GM19240 (cell line): Measurements from ENCODE around the gene CLDN5.

Source experiments
- DNase-seq: peaks from one replicate; pipeline ENCODE4 v3.0.0; 2011; ENCODE audit warnings: low spot score; ENCODE audit not compliant: insufficient read length

Gene CLDN5

DNA sequence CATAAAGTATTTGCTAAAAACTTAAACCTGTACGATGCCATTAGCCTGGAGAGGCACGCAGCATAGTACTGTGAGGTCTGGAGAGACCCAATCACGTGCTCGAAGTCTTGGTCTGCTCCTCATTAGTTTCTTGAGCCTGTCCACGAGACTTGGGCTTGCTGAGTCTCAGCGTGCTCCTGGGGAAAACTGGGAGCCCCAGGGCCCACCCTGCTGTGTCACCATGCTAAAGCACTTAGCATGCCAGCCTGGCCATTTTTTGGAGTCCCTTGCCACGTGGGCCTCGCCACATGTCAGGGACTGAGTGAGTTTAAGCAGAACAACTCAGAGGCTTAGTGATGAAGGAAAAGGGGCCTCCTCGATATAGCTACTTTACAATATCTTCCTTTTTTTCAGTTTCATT, 41.9 kb downstream of the CLDN5 start:
- no peak for DNase-seq

DNA sequence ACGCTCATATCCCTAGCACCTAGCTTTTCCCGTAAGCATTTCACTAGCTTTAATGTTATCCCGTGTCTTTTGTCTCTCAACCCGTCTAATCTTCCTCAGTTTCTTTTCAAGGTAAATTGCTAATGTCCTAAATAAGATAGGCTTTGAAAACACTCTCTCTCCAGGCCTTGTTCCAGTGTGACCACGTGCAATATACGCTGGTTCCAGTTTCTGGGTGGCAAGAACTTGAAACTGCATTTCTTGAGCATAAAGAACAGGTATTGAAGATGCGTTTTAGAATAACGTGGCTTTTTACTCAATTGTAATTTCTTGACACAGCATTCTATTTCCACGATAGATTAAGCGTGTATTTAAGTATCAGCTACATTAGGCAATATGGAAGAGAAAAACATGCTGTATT, 43.4 kb downstream of the CLDN5 start:
- no peak for DNase-seq

DNA sequence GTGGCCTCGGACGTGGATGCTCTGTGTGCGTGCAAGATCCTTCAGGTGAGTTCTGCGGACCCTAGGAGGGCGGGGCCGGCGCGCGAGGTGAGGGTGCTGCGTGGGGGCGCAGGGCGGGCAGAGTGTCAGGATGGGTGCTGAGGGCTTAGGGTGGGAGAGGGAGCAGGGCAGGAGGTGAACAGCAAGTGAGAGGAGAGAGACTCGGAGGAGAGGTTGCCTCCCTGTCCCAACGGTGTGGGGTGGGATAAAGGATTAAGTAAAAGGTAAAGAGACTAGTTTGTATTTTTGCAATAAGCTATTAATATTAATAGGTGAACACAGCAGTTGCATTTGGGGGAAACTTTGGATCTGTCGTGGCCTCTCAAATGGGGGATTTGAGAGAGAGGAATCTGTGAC, 44.0 kb downstream of the CLDN5 start:
- no peak for DNase-seq

DNA sequence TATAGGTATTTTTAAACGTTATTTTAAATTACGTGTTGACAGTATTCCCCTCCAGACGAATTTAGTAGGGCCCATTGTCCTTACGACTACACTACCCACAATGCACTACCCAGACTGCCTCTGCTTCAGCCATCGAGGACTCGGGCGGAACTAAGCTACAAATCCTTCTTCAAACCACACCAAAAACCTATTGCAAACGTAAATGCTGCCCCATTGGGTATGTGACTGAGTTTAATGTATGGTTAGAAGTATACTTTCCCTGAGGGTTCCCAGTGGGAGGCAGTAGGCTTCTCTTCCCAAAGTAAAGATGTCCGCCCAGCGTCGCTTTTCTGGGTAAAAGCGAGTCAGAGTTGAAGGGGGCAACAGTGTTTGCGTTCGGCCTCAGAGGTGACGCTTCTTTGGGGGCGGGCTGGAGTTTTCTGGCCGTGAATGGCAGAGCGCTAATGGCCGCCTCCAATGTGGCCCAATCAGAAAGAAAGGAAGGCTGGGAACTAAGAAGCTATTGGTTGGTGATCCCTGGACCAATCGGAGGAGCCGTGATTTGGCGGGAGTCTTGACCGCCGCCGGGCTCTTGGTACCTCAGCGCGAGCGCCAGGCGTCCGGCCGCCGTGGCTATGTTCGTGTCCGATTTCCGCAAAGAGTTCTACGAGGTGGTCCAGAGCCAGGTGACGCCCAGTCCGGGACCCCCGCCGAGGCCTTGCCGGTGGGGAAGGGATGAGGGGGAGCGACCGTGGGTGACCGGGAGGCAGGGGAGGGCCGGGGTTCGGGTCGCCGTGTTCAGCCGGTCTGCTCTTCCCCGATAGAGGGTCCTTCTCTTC, 44.6 kb downstream of the CLDN5 start, which contains the start of gene CDC45:
Gene CDC45, plus strand, starts transcription at position 566 of the 818 bp plus-strand sequence. Its CDS starts 49 bp downstream, at position 615.
- DNase-seq, result peak; percentile 93

DNA sequence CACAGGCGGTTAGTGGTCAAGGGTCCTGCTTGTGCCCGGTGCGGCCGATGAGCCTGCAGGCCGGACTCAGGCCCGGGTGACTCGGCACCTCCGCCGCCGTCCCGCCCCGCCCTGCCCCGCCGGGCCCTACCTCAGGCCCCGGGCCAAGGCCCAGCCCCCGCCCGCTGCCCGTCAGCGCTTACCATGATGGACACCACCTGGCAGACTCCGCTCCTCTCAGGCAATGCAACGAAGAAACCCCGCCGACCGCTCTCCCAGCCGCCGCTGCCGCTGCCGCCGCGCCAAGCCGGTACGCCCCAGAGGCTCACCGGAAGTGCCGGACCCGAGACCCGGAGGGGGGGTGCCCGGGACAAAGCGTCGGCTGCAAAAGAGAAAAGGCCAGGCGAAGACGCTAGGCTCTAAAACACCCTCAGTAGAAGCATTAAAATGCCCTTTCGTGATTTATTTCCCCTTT, 45.3 kb downstream of the CLDN5 start, which contains the start of gene UFD1:
Gene UFD1, minus strand, starts transcription at position 293 of the 454 bp plus-strand sequence. Its CDS starts 108 bp downstream, at position 185.
- peak; percentile 76 for DNase-seq

DNA sequence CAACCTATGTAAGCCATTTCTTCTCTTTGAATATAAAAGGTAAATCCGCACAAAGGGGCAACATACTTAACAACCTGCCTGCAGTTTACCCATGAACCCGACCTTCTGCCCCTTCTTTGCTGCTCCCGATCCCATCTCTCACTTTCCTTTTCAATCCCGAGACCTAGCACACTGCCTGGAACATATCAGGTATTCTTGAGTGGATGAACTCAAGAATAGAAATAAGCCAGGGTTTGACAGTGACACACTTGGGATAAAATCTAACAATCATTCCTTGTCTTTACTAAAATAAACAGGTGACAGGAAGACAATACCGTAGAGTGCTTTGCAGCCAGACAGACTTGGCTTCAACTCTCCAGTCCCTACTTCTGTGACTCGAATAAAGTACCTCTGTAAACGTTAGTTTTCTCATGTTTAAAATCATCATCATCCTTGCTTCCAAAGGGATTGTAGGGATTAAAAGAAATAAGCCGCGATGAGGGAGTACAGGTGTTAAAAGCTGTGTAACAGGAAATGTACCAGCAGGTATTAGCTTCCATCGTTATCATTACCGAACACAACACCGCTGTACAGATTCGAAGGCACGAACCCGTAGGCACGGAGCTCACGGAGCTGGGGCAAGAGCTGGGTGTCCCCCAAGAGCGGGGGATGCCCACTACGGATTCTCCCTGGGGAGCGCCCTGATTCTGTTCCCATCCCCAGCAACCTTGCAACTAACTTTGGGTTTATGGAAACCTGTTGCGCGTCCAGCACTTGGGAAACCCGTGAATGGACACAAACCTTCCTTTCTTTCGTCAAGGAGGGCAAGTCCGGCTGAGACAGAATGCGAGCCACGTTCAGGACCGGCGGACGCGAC, 45.9 kb downstream of the CLDN5 start:
- DNase-seq, result no peak

DNA sequence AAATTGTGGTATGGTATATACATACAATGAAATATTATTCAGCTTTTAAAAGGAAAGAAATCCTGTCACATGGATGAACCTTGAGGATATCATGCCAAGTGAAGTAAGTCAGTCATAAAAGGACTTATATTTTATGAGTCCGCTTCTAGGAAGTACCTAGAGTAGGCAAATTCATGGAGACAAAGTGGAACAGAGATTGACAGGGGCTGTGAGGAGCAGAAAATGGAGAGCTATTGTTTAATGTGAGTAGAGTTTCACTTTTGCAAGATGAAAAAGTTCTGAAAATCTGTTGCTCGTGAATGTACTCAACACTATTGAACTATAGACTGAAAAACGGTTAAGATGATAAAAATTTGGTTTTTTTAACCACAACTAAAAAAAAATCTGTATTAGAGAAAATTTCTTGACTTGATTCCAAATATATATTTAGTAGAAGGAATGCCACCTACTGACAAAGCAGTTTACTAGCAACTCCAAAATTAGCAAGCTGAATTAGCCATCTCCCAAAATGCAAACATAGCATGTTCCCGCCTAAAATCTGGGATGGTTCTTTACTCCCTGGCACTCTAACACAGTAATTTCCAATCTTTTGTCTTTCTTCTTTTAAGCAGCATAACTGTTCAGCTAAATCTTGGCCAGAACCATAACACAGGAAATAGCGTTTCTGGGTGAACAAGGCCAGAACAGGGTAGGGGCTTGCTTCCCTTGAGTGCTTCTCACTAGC, 46.7 kb downstream of the CLDN5 start:
- no peak for DNase-seq

DNA sequence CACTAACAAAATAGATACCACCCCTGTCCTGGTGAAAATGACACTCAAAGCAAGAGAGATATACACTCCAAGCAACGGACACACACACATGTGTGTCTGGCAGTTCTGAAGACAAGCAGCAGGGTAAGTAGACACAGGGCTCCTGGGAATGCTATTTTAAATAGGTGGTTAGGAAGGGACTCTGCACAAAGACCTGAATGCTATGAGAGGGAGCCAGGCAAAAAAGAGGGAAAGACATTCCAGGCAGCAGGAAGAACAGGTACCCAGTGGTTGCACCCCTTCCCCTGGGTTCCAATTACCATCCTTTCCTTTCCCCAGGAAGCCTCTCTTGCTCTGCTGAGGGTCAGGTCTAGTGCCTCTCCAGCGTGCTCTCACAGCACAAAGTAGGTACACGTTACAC, 48.2 kb downstream of the CLDN5 start:
- no peak for DNase-seq

DNA sequence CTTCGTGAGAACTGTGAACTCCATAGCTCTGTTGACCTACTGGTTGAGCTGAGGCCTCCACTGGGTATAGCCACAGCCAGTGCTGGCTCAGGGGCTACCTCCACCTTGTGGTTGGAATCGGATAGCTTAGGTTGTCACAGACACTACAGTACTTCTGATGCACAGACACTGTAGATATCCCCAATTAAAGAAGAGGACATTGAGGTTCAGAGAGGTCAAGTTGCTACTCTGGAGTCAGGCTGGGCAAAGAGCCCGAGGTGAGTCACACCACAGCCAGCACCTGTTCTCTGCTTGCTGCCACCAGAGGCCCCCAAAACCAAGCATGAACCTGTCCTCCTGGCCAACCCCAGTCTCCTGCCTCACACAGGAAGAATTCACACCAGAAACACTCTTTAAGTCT, 50.6 kb downstream of the CLDN5 start:
- no peak for DNase-seq
